Measurements from ENCODE around the gene ATP1B3. TPM values are rescaled to one million over a fixed set of nuclear protein-coding genes. Genes with fewer than 3 reads are reported as not detected.
A peak's percentile ranks its signal among the peaks of the same experiment; 100 is the strongest.

Gene ATP1B3
- polyA plus RNA-seq, 1 of the 3 experiments (the other 2 are of a cell fraction), result 86.3 TPM

DNA sequence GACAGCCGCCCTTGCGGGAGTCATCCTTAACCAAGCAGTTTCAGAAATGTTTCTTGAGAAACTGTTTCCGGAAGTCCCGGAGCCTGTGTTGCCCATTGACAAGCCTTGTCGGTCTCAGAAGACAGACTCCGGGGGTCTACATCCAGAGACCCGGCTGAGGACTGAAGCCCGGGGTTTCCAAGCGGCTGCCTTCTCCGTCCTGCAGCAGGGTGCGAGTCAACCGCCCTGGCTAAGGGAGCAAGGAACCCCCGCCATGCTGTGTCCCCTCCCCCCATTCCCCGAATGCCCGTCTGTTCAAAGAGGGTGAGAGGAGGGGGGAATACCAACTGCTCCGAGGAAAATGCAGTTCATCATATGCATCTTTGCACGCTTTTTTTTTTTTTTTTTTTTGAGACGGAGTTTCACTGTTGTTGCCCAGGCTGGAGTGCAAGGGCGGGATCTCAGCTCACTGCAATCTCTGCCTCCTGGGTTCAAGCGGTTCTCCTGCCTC, 61.6 kb downstream of the ATP1B3 start (continued):
- TF ChIP-seq, protein P1, sequence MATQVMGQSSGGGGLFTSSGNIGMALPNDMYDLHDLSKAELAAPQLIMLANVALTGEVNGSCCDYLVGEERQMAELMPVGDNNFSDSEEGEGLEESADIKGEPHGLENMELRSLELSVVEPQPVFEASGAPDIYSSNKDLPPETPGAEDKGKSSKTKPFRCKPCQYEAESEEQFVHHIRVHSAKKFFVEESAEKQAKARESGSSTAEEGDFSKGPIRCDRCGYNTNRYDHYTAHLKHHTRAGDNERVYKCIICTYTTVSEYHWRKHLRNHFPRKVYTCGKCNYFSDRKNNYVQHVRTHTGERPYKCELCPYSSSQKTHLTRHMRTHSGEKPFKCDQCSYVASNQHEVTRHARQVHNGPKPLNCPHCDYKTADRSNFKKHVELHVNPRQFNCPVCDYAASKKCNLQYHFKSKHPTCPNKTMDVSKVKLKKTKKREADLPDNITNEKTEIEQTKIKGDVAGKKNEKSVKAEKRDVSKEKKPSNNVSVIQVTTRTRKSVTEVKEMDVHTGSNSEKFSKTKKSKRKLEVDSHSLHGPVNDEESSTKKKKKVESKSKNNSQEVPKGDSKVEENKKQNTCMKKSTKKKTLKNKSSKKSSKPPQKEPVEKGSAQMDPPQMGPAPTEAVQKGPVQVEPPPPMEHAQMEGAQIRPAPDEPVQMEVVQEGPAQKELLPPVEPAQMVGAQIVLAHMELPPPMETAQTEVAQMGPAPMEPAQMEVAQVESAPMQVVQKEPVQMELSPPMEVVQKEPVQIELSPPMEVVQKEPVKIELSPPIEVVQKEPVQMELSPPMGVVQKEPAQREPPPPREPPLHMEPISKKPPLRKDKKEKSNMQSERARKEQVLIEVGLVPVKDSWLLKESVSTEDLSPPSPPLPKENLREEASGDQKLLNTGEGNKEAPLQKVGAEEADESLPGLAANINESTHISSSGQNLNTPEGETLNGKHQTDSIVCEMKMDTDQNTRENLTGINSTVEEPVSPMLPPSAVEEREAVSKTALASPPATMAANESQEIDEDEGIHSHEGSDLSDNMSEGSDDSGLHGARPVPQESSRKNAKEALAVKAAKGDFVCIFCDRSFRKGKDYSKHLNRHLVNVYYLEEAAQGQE (IDR thresholded peaks at IDR 0.05; ENCODE audit: low read depth, low read length), result no peak
- no peak for TF ChIP-seq SMC3 (IDR thresholded peaks at IDR 0.05; ENCODE audit: low read depth, low read length)

DNA sequence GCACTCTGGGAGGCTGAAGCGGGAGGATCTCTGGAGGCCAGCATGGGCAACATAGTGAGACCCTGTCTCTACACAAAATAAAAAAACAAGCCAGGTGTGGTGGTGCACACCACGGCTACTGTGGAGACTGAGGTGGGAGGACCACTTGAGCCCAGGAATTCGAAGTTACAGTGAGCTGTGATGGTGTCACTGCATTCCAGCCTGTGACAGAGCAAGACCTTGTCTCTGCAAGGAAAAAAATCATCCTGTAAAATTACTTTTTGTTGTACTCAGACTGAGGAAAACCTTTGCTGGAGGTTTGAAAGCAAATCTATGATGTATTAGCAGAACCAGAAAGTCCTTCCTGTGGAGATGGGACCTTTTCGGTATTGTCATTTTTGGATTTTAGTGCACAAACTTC, 63.3 kb downstream of the ATP1B3 start:
- Histone ChIP-seq H4K20me1 (ENCODE audit: insufficient read depth) (no peaks in the 10 kb centered on the region), H3K27me3 (ENCODE audit: insufficient read depth) (no peaks in the 10 kb centered on the region), H3K9me3 (no peaks in the 10 kb centered on the region), H3K27ac (ENCODE audit: low read depth in 2 of 2, low read length in 1 of 2) (peak overlapping the region; percentile 43 to 54), H3K9me2 (no peaks in the 10 kb centered on the region), H3K4me1 (ENCODE audit: control insufficient read depth in 1 of 2, insufficient read depth in 2 of 2, low read depth in 1 of 2, low read length in 1 of 2) (peaks cover 13 to 21% of the 10 kb centered on the region in 2 experiments; a peak in 2 of 4 replicates), H3F3A (replicated peaks; ENCODE audit: insufficient read depth) (peaks cover 8% of the 10 kb centered on the region), H3K79me2 (ENCODE audit: insufficient read depth) (no peaks in the 10 kb centered on the region), H3K4me2 (peak overlapping the region; percentile 70; the same call in 1 of the 2 replicates), H3K36me3 (replicated peaks in 1 of 2; ENCODE audit: control insufficient read depth in 1 of 2, insufficient read depth in 2 of 2, low read length in 1 of 2) (no peaks in the 10 kb centered on the region), H3K9ac (no peak overlapping the region), H2AFZ (ENCODE audit: low read depth) (peak overlapping the region; percentile 12; the same call in 1 of the 2 replicates), H3K4me3 (ENCODE audit: low read depth in 2 of 2, low read length in 1 of 2) (no peak overlapping the region)
- DNase-seq, result no peak
- ChIA-PET CTCF (no interaction called here), POLR2A (interaction anchor here (0.7 kb wide), 1 partner anchor 12 kb away, joined by 3 read pairs; no protein-coding TSS in a partner anchor)
- TF ChIP-seq, protein P2, sequence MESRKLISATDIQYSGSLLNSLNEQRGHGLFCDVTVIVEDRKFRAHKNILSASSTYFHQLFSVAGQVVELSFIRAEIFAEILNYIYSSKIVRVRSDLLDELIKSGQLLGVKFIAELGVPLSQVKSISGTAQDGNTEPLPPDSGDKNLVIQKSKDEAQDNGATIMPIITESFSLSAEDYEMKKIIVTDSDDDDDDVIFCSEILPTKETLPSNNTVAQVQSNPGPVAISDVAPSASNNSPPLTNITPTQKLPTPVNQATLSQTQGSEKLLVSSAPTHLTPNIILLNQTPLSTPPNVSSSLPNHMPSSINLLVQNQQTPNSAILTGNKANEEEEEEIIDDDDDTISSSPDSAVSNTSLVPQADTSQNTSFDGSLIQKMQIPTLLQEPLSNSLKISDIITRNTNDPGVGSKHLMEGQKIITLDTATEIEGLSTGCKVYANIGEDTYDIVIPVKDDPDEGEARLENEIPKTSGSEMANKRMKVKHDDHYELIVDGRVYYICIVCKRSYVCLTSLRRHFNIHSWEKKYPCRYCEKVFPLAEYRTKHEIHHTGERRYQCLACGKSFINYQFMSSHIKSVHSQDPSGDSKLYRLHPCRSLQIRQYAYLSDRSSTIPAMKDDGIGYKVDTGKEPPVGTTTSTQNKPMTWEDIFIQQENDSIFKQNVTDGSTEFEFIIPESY (IDR thresholded peaks at IDR 0.05; ENCODE audit: borderline replicate concordance, low read depth), result no peak
- no peak for TF ChIP-seq RCOR1 (IDR thresholded peaks at IDR 0.05; ENCODE audit: low read length)
- no peak for TF ChIP-seq POLR2AphosphoS5 (IDR thresholded peaks at IDR 0.05; ENCODE audit: low read depth, low read length)
- TF ChIP-seq GATA2 (CRISPR knock-in tag; IDR thresholded peaks at IDR 0.05), result no peak
- TF ChIP-seq, protein P3, sequence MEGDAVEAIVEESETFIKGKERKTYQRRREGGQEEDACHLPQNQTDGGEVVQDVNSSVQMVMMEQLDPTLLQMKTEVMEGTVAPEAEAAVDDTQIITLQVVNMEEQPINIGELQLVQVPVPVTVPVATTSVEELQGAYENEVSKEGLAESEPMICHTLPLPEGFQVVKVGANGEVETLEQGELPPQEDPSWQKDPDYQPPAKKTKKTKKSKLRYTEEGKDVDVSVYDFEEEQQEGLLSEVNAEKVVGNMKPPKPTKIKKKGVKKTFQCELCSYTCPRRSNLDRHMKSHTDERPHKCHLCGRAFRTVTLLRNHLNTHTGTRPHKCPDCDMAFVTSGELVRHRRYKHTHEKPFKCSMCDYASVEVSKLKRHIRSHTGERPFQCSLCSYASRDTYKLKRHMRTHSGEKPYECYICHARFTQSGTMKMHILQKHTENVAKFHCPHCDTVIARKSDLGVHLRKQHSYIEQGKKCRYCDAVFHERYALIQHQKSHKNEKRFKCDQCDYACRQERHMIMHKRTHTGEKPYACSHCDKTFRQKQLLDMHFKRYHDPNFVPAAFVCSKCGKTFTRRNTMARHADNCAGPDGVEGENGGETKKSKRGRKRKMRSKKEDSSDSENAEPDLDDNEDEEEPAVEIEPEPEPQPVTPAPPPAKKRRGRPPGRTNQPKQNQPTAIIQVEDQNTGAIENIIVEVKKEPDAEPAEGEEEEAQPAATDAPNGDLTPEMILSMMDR (IDR thresholded peaks at IDR 0.05), result no peak
- no peak for TF ChIP-seq FOXM1 (IDR thresholded peaks at IDR 0.05; ENCODE audit: low read depth)
- no peak for TF ChIP-seq NFIC (IDR thresholded peaks at IDR 0.05; ENCODE audit: borderline replicate concordance)
- no peak for TF ChIP-seq CHD2 (IDR thresholded peaks at IDR 0.05; ENCODE audit: low read length, partially characterized antibody)
- TF ChIP-seq, protein P4, sequence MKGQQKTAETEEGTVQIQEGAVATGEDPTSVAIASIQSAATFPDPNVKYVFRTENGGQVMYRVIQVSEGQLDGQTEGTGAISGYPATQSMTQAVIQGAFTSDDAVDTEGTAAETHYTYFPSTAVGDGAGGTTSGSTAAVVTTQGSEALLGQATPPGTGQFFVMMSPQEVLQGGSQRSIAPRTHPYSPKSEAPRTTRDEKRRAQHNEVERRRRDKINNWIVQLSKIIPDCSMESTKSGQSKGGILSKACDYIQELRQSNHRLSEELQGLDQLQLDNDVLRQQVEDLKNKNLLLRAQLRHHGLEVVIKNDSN (IDR thresholded peaks at IDR 0.05; ENCODE audit: borderline replicate concordance, low read depth), result no peak
- TF ChIP-seq ELF1 (IDR thresholded peaks at IDR 0.05), result no peak
- TF ChIP-seq GABPA (IDR thresholded peaks at IDR 0.05; ENCODE audit: low read depth), result no peak
- WGBS (ENCODE audit: low lambda C conversion rate), result 86% methylated on average over 4 of the region's 4 CpGs

Measured in SK-N-SH (cell line).